Panc1 (cell line): Measurements from ENCODE around the gene ARID5B.

Experiments used
- CTCF ChIP-seq: fragments of 450-650 bp; IDR thresholded peaks from 2 replicates; pipeline ENCODE4 v1.5.1; 2017; ENCODE audit warnings: mild to moderate bottlenecking
- POLR2AphosphoS5 ChIP-seq: IDR thresholded peaks from 2 replicates; pipeline ENCODE4 v1.6.1; 2012; ENCODE audit warnings: mild to moderate bottlenecking, low read depth, low read length, moderate library complexity
- TCF7L2 ChIP-seq: IDR thresholded peaks from 2 replicates; pipeline ENCODE4 v1.6.1; 2011; ENCODE audit warnings: mild to moderate bottlenecking, low read depth, low read length, inconsistent platforms
- TF ChIP-seq, protein P1 (sequence below), 2 experiments: IDR thresholded peaks; 2 replicates each; pipeline ENCODE4 v1.6.1; 2011 to 2012; ENCODE audit warnings: low read depth in 2 of 2, control low read depth in 1 of 2, low read length in 1 of 2, mild to moderate bottlenecking in 1 of 2, moderate library complexity in 1 of 2; ENCODE audit not compliant: insufficient read depth in 1 of 2

DNA sequence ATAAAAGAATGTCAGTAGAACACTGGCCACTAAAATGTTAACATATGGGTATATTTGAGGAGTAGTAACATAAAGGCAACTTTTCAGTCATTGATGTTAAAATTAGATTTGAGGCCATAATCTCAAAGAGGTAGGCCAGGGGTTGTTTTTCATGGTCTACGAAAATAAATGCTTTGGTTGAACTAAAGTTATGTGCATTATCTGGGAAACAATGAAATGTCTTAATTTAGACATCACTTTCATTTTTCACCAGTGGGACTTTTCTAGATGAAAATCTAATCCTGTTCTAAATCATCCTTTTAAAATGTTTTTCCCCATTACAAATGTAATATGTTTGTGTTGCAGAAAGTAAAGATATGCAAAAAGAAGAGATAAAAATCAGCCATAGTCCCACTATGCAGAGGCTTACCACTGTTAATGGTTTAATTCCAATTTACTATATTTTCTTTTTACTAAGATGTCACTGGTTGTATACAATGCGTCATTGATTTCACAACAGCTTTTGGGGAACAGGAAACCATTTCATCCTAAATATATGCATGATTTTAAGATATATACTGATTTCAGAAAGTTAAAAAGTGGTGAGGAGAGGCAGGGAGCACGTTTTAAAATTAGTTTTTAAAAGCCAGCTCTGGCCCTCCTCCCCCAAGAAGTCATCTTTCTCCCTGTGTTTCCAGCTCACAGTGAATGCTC is 64.3 kb downstream of the ARID5B start:
- TF ChIP-seq CTCF (no peak), POLR2AphosphoS5 (no peak), TCF7L2 (no peak)
- TF ChIP-seq, protein P1, sequence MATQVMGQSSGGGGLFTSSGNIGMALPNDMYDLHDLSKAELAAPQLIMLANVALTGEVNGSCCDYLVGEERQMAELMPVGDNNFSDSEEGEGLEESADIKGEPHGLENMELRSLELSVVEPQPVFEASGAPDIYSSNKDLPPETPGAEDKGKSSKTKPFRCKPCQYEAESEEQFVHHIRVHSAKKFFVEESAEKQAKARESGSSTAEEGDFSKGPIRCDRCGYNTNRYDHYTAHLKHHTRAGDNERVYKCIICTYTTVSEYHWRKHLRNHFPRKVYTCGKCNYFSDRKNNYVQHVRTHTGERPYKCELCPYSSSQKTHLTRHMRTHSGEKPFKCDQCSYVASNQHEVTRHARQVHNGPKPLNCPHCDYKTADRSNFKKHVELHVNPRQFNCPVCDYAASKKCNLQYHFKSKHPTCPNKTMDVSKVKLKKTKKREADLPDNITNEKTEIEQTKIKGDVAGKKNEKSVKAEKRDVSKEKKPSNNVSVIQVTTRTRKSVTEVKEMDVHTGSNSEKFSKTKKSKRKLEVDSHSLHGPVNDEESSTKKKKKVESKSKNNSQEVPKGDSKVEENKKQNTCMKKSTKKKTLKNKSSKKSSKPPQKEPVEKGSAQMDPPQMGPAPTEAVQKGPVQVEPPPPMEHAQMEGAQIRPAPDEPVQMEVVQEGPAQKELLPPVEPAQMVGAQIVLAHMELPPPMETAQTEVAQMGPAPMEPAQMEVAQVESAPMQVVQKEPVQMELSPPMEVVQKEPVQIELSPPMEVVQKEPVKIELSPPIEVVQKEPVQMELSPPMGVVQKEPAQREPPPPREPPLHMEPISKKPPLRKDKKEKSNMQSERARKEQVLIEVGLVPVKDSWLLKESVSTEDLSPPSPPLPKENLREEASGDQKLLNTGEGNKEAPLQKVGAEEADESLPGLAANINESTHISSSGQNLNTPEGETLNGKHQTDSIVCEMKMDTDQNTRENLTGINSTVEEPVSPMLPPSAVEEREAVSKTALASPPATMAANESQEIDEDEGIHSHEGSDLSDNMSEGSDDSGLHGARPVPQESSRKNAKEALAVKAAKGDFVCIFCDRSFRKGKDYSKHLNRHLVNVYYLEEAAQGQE (IDR thresholded peaks at IDR 0.05; ENCODE audit: insufficient read depth in 1 of 2, low read depth in 2 of 2, low read length in 1 of 2): no peak
